ENCODE results near the gene PKM.
A peak's percentile ranks its signal among the peaks of the same experiment; 100 is the strongest.

The PKM gene

GRCh38 chr15:72197041-72197459 lies 33.9 kb downstream of the PKM start:
- H3K4me3 ChIP-seq: 0 out of 20 replicates have a peak overlapping the region, but pooled peaks of 1 of the 10 experiments have one; percentile 24
- H3K9ac ChIP-seq: no peak overlapping the region
- H3K4me1 ChIP-seq: peaks cover 10 to 47% (median 24%) of the 10 kb centered on the region in 10 experiments
- no peak for TF ChIP-seq Cebpa-rat (IDR thresholded peaks at IDR 0.05)
- peaks cover 40 to 69% (median 54%) of the 10 kb centered on the region in 11 experiments for H4K20me1 ChIP-seq
- peaks cover 41 to 43% (median 43%) of the 10 kb centered on the region in 11 experiments for H3K36me3 ChIP-seq
- peak overlapping the region in 2 of 11 experiments; percentile 33 to 54; a peak in 6 of 22 replicates for H3K4me2 ChIP-seq
- H3K27me3 ChIP-seq: peaks cover 0 to 33% (median 31%) of the 10 kb centered on the region in 11 experiments; a peak in 18 of 22 replicates
- no peak overlapping the region for H3K27ac ChIP-seq
- no peaks in the 10 kb centered on the region for H3K9me3 ChIP-seq (replicated peaks in 1 of 11)

GRCh38 chr15:72196409-72197040 lies 34.5 kb downstream of the PKM start:
- H3K27ac ChIP-seq: no peak overlapping the region
- peak overlapping the region in 1 of 11 experiments; percentile 71; a peak in 1 of 22 replicates for H3K4me2 ChIP-seq
- H3K9ac ChIP-seq: no peak overlapping the region
- H3K9me3 ChIP-seq (replicated peaks in 1 of 11): no peaks in the 10 kb centered on the region
- H3K27me3 ChIP-seq: peaks cover 0 to 33% (median 31%) of the 10 kb centered on the region in 11 experiments; a peak in 18 of 22 replicates
- H3K36me3 ChIP-seq: peaks cover 35 to 38% (median 37%) of the 10 kb centered on the region in 11 experiments
- no peak for TF ChIP-seq Cebpa-rat (IDR thresholded peaks at IDR 0.05)
- H3K4me1 ChIP-seq: peaks cover 10 to 43% (median 20%) of the 10 kb centered on the region in 10 experiments
- H3K4me3 ChIP-seq: no peak overlapping the region
- H4K20me1 ChIP-seq: peaks cover 35 to 64% (median 49%) of the 10 kb centered on the region in 11 experiments

DNA sequence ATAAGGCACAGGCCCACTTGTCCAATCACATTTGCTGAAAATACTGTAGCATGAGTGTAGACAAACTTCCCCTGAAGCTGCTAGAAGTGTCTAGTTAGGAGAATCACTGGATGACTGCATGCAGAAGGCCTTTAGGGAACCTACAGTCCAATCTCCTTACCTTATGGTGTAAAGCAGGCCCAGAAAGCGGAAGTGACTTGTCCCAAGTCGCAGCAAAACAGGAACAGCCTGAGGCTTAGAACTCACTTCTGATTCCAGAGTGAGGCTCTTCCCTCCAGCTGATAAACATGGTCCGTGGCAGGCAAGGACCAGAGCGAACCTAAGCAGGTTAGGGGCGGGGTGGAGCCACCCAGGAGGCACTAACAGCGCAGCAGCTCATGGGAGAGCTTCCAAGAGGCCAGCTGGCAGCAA lies 35.9 kb downstream of the PKM start:
- peaks cover 21 to 50% (median 35%) of the 10 kb centered on the region in 11 experiments for H4K20me1 ChIP-seq
- H3K4me2 ChIP-seq: peak overlapping the region; percentile 44 to 94 (median 71)
- H3K9ac ChIP-seq: peak overlapping the region in 4 of 11 experiments; percentile 18 to 59 (median 48); a peak in 4 of 22 replicates
- peak overlapping the region in 7 of 11 experiments; percentile 13 to 74 (median 50); a peak in 10 of 22 replicates for H3K27ac ChIP-seq
- peaks cover 21 to 24% (median 23%) of the 10 kb centered on the region in 11 experiments for H3K36me3 ChIP-seq
- TF ChIP-seq Cebpa-rat (IDR thresholded peaks at IDR 0.05): no peak
- H3K27me3 ChIP-seq: peaks cover 0 to 33% (median 31%) of the 10 kb centered on the region in 11 experiments; a peak in 18 of 22 replicates
- H3K9me3 ChIP-seq (replicated peaks in 1 of 11): no peaks in the 10 kb centered on the region
- peak overlapping the region in 1 of 10 experiments; percentile 32; a peak in 1 of 20 replicates for H3K4me3 ChIP-seq
- H3K4me1 ChIP-seq: peaks cover 9 to 41% (median 15%) of the 10 kb centered on the region in 10 experiments; a peak in 19 of 20 replicates

DNA sequence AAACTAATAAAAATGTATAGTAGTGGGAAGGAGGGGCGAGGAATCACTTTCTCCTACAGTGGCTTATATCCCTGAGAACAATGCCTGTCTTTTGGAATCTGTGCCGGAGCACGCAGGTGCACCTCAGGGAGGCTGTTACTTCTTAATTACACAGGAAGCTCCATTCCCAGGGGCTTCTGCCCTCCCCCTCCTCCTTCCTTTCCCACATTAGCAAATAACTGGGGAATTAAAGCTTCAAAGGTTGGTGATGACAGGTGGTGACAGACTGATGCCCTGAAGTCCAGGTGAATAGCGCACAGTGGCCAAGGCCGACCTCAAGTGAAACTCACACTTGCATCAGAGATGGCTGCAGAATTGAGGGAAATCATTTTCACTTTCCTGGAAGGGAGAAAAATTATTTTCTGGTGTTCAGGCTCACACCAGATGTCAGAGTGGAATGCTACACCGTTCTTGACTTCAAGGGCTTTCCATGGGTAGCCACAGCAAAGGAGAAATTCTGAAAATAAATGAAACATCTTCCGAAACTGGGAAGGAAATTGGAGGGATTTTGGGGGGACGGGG lies 37.1 kb downstream of the PKM start:
- H3K27ac ChIP-seq: no peak overlapping the region
- no peak overlapping the region for H3K4me2 ChIP-seq
- H3K9ac ChIP-seq: no peak overlapping the region
- peaks cover 9 to 36% (median 15%) of the 10 kb centered on the region in 10 experiments; a peak in 19 of 20 replicates for H3K4me1 ChIP-seq
- no peaks in the 10 kb centered on the region for H3K9me3 ChIP-seq (replicated peaks in 1 of 11)
- no peak for TF ChIP-seq Cebpa-rat (IDR thresholded peaks at IDR 0.05)
- no peak overlapping the region for H3K4me3 ChIP-seq
- H4K20me1 ChIP-seq: peaks cover 9 to 38% (median 23%) of the 10 kb centered on the region in 11 experiments
- H3K36me3 ChIP-seq: peaks cover 9 to 12% (median 11%) of the 10 kb centered on the region in 11 experiments
- H3K27me3 ChIP-seq: peaks cover 0 to 26% (median 25%) of the 10 kb centered on the region in 11 experiments; a peak in 18 of 22 replicates

DNA sequence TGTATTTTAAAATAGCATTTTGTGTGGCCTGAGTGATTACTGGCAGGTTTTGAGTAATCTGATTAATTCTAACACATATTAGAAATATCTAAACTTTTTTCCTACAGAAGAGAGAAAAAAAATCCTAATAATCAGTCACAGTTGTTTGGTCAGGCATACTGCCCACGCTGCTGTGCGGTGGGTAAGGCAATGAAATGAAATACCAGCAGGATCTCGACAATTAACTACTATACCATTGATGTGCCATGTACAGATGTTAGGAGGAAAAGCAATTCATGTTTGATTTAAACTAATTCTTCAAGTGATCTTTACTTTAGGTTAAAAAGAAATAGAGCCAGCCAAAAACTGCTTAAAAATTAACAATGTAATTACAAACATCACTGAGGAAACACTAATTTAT lies 38.6 kb downstream of the PKM start:
- H3K27me3 ChIP-seq: peaks cover 0 to 12% (median 11%) of the 10 kb centered on the region in 11 experiments; a peak in 16 of 22 replicates
- H4K20me1 ChIP-seq: peaks cover 0 to 23% (median 11%) of the 10 kb centered on the region in 11 experiments; a peak in 13 of 22 replicates
- TF ChIP-seq Cebpa-rat (IDR thresholded peaks at IDR 0.05): no peak
- H3K4me3 ChIP-seq: no peak overlapping the region
- H3K36me3 ChIP-seq: no peaks in the 10 kb centered on the region
- H3K27ac ChIP-seq: no peak overlapping the region
- no peak overlapping the region for H3K9ac ChIP-seq
- no peak overlapping the region for H3K4me2 ChIP-seq
- peaks cover 9 to 28% (median 15%) of the 10 kb centered on the region in 10 experiments; a peak in 19 of 20 replicates for H3K4me1 ChIP-seq
- H3K9me3 ChIP-seq (replicated peaks in 1 of 11): no peaks in the 10 kb centered on the region

DNA sequence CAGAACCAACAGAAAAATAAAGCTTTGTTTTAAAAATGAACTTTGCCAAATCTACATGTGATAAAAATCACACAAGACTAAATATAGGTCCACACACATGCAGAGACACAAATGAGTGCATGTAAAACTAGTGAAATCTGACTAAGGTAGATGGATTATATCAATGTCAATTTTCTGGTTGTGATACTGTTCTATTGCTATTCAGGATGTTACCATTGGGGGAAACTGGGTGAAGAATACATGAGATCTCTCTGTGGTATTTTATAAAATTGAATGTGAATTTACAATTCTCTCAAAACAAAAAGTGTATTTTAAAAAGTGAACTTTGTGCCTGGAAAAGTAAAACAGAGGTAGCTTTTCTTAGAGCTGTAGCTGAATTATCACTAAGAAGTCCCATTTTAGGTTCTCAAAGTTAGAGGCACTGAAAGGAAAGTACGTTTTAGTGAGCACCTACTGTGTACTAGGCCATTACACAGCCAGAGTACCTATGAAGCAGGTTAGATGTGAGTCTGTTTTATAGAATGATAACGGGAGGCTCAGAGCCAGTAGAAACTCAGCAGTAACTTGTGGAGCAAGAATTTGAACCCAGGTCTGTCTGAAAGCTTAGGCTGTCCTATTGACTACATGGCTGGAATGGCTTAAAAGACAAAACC lies 41.6 kb downstream of the PKM start:
- peaks cover 0 to 2% (median 0%) of the 10 kb centered on the region in 11 experiments; a peak in 1 of 22 replicates for H3K27me3 ChIP-seq
- no peaks in the 10 kb centered on the region for H3K36me3 ChIP-seq
- TF ChIP-seq Cebpa-rat (IDR thresholded peaks at IDR 0.05): no peak
- H3K9me3 ChIP-seq (replicated peaks in 1 of 11): no peaks in the 10 kb centered on the region
- no peak overlapping the region for H3K9ac ChIP-seq
- H4K20me1 ChIP-seq: no peaks in the 10 kb centered on the region; a peak in 1 of 22 replicates
- H3K4me1 ChIP-seq: 0 out of 20 replicates have a peak, but pooled peaks cover 0 to 4% (median 0%) of the 10 kb centered on the region in 10 experiments
- no peak overlapping the region for H3K4me2 ChIP-seq
- H3K27ac ChIP-seq: no peak overlapping the region
- no peak overlapping the region for H3K4me3 ChIP-seq

DNA sequence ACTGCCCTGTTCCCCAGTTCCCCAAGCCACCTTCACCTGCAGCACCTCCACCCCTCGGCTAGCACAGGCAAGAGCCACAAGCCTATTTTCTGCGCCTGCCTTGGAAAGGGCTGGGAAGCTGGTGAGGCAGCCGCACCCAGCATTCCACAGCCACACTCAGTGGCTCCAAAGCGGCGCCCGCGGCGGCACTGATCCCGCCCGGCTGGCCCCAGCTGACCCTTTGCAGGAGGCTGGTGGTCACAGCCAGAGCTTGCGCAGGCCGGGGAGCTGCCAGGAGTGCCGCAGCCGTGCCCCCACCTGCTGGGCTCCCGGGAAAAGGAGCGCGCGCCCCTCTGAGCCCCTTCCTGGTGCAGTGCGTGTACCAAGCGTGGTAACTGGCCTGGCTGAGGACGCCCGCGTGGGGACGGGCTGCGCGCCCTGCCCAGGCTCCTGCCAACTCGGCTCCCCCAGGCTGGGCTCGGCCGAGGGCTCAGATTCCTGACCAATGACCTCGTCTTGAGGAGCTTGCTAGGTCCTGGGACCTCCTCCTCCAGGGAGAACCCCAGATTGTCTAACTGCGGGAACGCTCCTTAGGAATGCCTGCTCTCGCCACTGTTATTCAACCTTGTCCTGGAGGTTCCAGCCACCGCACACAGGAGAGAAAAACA lies 46.7 kb downstream of the PKM start:
- Histone ChIP-seq H3K36me3 (no peaks in the 10 kb centered on the region), H3K27ac (no peak overlapping the region), H3K9ac (no peak overlapping the region), H3K4me3 (no peak overlapping the region), H3K4me1 (no peaks in the 10 kb centered on the region), H4K20me1 (no peaks in the 10 kb centered on the region), H3K27me3 (peaks cover 0 to 6% (median 0%) of the 10 kb centered on the region in 11 experiments; a peak in 1 of 22 replicates), H3K4me2 (no peak overlapping the region), H3K9me3 (replicated peaks in 1 of 11) (no peaks in the 10 kb centered on the region)
- no peak for TF ChIP-seq Cebpa-rat (IDR thresholded peaks at IDR 0.05)

DNA sequence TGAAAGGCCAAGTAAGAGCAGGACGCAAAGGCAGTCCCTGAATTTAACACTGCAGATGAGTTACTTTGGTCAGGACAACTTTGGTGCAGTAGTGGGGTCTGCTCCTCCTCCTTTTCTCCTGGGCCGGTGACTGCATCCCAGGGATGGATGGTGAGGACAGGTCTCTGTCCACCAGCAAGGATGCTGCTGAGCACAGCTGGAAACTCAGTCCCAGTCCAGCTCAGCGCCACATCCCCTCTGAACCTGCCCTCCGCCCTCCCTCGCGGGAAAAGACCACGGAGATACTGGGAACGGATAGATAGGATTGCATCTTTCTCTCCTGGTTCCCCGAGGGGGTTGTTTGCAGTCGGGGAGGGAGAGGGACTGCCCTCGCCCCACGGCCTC lies 47.2 kb downstream of the PKM start:
- no peaks in the 10 kb centered on the region for H3K36me3 ChIP-seq
- H3K9ac ChIP-seq: no peak overlapping the region

More for the DNA sequence above, 47.2 kb downstream of the PKM start:
- peaks cover 0 to 6% (median 0%) of the 10 kb centered on the region in 11 experiments; a peak in 1 of 22 replicates for H3K27me3 ChIP-seq
- H3K4me3 ChIP-seq: no peak overlapping the region
- TF ChIP-seq Cebpa-rat (IDR thresholded peaks at IDR 0.05): no peak
- no peaks in the 10 kb centered on the region for H3K9me3 ChIP-seq (replicated peaks in 1 of 11)
- no peak overlapping the region for H3K27ac ChIP-seq
- no peaks in the 10 kb centered on the region for H4K20me1 ChIP-seq
- no peak overlapping the region for H3K4me2 ChIP-seq
- H3K4me1 ChIP-seq: no peaks in the 10 kb centered on the region
